Endometrial microvascular endothelial cells (primary cell): ENCODE measurements around the gene HBQ1. TPM values are rescaled to one million over a fixed set of nuclear protein-coding genes. Genes with fewer than 3 reads are reported as not detected.
"Not testable (repeated sequence)": the region's sequence is repeated elsewhere in the genome, so short reads cannot be mapped to it uniquely, and the experiment has no call there.

Experiments used
- in situ Hi-C: cut with HindIII; loops from 2 replicates; pipeline ENCODE4 v1.10.0; 2017; ENCODE audit warnings: low sequenced_read_pairs, low pct_unique_long_range_greater_than_20kb; ENCODE audit errors: inconsistent ontology term
- total RNA-seq: library from RNA; depleted of rRNA; stranded (reverse); fragments of >200 nt; gene quantifications from one replicate; pipeline ENCODE4 v1.2.3, GENCODE V29; 2015; ENCODE audit errors: inconsistent ontology term

The HBQ1 gene
- total RNA-seq, 1 donor from 2014 or later: not detected

DNA sequence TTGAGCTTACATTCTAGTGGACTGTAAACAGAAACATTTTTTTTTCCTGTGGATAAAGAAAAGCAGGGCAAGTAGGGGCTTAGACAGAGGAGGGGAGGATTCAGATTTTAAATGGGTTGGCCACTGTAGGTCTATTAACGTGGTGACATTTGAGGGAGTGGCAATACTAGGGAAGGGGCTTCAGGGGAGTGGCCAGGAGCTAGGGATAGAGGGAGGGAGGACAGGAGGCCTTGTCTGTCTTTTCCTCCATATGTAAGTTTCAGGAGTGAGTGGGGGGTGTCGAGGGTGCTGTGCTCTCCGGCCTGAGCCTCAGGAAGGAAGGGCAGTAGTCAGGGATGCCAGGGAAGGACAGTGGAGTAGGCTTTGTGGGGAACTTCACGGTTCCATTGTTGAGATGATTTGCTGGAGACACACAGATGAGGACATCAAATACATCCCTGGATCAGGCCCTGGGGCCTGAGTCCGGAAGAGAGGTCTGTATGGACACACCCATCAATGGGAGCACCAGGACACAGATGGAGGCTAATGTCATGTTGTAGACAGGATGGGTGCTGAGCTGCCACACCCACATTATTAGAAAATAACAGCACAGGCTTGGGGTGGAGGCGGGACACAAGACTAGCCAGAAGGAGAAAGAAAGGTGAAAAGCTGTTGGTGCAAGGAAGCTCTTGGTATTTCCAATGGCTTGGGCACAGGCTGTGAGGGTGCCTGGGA, 21.0 kb upstream of the HBQ1 start:
- in situ Hi-C loops: no loop called here

DNA sequence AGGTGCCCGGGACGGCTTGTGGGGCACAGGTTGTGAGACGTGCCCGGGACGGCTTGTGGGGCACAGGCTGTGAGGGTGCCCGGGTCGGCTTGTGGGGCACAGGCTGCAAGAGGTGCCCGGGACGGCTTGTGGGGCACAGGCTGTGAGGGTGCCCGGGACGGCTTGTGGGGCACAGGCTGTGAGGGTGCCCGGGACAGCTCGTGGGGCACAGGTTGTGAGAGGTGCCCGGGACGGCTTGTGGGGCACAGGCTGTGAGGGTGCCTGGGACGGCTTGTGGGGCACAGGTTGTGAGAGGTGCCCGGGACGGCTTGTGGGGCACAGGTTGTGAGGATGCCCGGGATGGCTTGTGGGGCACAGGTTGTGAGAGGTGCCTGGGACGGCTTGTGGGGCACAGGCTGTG, 20.0 kb upstream of the HBQ1 start:
- in situ Hi-C loops: not testable (repeated sequence)

DNA sequence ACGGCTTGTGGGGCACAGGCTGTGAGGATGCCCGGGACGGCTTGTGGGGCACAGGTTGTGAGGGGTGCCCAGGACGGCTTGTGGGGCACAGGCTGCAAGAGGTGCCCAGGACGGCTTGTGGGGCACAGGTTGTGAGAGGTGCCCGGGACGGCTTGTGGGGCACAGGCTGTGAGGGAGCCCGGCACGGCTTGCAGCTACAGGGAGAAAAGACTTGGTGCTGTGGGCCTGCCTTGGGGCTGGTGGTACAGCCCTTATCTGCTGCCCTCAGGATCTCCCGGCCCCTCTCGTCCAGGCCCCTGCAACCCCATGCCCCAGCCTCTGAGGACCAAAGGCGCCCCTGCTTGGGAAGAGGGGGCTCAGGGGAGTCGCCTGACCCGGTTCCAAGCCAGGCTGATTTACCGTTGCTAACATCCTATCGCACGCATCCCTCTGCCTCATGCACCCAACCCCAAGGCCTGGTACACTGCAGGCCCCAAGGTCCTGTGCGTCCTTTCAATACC, 19.5 kb upstream of the HBQ1 start:
- in situ Hi-C loops: no loop called here

DNA sequence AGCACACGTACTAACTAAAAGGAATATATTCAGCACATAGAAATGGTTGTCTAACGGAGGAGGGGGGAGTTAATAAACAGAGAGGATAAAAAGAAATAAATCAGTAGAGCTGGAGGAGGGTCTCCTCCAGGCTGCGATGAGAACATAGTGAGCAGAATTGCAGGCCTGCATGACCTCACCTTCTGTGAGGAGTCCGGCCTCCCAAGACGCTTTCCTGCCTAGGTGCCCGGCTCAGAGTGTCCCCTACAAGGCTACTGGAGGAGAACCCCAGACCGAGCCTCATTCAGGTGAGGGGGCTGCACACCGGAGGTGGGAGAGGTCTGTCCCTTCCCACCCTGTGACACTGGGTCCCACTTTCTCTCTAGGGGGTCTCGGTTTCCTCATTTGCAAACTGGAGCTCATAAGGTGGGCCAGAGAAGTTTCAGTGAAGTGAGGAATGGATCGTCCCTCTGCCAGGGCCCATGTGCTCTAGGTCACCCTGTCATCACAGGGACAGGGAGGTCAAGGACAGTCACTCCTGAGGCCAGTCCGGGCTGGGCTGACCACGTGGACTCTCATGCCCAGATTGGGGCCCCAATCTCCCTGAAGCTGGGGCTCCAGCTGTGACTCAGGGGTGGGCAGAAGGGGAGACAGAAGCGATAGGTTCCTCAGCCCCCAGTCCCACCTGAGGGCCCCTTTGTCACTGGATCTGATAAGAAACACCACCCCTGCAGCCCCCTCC, 17.8 kb upstream of the HBQ1 start:
- in situ Hi-C loops: no loop called here

DNA sequence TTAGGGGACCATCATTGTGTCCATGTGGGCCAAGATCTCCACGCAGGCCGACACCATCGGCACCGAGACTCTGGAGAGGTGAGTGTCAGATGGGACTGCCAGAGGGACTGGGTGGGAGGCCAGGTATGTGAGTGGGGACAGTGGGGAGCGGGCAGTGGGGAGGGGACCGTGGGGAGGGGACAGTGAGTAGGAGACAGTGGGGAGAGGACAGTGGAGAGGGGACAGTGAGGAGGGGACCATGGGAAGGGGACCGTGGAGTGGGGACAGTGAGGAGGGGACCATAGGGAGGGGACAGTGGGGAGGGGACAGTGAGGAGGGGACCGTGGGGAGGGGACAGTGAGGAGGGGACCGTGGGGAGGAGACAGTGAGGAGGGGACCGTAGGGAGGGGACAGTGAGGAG, 17.1 kb upstream of the HBQ1 start:
- in situ Hi-C loops: not testable (repeated sequence)

DNA sequence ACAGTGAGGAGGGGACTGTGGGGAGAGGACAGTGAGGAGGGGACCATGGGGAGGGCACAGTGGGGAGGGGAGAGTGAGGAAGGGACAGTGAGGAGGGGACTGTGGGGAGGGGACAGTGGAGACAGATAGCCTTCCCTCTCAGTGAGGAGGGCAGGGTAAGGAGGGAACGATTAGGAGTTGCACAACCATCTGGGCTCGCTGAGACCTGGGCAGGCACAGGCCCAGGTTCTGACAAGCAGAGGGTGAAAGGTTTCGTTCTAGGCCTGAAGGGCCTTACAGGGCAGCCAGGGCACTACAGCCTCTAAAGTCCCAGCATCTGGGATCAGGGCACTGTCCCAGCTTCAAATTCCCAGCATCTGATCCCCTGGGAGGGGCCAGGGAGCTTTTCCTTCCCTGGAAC, 16.6 kb upstream of the HBQ1 start:
- in situ Hi-C loops: not testable (repeated sequence)

DNA sequence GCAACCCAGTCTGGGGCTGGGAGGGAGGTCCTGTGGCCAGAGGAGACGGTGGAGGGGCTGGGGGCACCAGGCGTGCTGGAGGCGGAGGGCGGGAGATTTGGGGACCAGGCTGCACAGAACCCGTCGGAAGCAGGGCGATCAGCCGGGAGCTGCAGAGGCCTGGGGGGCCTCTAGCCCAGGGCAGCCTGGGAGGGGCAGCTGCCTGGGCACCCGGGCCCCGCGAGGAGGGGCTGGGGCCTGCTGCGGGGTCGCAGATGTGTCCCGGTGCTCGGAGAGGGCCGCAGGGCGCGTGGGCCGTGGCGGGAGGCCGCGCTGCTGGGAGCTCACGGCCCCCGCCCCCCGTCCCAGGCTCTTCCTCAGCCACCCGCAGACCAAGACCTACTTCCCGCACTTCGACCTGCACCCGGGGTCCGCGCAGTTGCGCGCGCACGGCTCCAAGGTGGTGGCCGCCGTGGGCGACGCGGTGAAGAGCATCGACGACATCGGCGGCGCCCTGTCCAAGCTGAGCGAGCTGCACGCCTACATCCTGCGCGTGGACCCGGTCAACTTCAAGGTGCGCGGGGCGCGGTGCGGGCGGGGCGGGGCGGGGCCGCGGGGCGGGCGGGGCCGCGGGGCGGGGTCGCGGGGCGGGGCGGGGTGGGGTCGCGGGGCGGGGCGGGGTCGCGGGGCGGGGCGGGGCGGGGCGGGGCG, 16.0 kb upstream of the HBQ1 start:
- in situ Hi-C loops: not testable (repeated sequence)

DNA sequence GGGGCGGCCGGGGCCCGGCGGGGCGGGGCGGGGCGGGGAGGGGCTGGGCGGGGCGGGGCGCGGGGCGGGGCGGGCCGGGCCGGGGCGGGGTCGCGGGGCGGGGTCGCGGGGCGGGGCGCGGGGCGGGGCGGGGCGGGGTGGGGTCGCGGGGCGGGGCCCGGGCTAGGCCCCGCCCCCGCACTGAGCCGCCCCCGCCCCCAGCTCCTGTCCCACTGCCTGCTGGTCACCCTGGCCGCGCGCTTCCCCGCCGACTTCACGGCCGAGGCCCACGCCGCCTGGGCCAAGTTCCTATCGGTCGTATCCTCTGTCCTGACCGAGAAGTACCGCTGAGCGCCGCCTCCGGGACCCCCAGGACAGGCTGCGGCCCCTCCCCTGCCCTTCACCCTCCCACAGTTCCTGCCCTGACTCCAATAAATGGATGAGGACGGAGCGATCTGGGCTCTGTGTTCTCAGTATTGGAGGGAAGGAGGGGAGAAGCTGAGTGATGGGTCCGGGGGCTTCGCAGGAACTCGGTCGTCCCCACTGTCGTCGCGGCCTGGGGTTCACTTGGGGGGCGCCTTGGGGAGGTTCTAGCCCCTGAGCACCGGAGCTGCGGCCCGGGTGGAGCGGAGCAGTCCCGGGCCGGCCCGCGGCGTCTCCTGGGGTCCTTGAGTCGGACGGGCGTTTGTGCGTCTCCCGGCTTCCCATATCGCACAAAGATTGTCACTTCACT, 15.3 kb upstream of the HBQ1 start:
- in situ Hi-C loops: no loop called here

DNA sequence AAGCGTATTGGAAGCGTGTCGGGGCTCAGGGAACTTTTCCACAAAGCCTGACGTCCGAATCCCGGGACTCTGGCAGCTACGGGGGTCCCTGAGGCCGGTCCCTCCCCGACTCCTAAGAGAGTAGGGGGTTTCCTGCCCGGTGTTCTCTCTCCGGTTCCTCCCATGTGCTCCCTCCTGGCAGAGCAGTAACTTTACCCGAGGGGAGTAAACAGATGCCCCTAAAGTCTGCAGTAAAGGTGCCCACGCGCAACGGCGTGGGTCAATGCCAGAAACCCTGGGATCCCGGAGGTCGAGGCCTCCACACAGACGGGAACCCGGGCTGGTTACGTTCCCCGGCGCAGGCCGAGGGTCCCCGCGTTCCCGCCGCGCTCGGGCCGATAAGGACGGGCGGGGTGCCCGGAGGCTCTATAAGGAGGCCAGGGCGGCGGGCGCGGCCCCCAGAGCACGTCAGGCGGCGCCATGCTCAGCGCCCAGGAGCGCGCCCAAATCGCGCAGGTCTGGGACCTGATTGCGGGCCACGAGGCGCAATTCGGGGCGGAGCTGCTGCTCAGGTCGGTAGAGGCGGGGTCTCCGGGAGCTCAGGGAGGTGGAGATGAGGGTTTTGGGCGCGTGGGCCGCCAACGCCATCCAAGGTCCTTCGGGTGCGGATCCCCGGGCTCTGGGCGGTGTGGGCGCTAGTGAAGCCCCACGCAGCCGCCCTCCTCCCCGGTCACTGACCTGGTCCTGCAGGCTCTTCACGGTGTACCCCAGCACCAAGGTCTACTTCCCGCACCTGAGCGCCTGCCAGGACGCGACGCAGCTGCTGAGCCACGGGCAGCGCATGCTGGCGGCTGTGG, 14.5 kb upstream of the HBQ1 start, which contains the start of gene HBM:
Gene HBM (plus strand): TSS at position 440 of the 836 bp plus-strand sequence. CDS start 20 bp downstream, at position 460.
- in situ Hi-C loops: no loop called here

DNA sequence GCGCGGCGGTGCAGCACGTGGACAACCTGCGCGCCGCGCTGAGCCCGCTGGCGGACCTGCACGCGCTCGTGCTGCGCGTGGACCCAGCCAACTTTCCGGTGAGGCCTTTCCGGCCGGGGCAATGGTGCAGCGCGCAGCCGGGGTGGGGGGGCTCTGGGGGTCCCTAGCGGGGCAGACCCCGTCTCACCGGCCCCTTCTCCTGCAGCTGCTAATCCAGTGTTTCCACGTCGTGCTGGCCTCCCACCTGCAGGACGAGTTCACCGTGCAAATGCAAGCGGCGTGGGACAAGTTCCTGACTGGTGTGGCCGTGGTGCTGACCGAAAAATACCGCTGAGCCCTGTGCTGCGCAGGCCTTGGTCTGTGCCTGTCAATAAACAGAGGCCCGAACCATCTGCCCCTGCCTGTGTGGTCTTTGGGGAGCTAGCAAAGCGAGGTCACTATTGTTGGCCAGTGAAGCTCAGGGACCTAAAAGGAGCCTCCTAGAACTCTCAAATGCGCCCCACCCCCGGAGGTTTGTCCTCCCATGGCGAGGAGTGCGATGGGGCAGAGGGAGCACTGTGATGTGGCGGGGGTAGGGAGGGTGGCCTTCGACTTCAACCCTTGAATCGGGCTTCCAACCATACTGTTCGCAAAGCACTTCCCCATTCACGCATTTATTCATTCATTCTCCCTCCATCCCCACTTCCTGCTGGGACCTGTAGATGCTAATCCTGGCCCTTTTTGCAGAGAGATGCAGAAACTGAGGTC, 13.7 kb upstream of the HBQ1 start:
- in situ Hi-C loops: no loop called here

DNA sequence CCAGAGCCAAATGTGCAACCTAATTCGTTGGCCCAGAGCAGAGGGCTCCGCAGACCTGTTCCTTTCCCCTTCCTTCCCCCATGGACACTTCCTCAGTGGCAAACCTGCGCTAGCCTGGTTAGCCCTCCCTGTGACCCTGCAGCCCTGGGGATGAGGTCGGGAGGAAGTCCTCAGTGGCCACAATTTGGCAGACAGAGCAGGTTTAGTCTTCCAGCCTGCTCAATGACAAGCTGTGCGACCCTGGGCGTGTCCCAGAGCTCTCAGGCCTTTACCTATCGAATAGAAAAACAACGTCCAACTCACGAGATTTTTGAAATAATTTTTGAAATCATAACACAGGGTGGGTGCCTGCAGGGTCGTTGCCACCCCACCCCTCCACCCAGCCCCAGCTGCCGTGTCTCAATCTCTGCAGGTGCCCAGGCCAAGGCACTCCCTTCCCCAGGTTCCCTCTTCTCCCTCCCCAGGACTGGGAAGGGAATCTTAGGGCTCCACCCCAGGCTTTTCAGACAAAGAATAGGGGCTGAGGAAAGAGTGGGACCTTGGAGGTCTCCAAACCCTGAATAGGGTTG, 13.1 kb upstream of the HBQ1 start:
- in situ Hi-C loops: no loop called here

DNA sequence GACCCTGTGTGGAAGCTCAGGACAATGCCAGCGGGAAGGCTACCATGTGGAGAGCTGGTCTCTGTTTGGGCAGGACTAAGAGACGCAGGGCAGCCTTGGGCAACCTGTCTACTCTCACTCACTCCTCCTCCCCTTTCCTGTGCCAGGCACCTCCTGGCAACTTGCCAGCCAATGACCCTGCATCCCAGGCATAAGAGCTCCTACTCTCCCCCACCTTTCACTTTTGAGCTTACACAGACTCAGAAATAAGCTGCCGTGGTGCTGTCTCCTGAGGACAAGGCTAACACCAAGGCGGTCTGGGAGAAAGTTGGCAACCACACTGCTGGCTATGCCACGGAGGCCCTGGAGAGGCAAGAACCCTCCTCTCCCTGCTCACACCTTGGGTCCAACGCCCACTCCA, 11.8 kb upstream of the HBQ1 start:
- in situ Hi-C loops: no loop called here

DNA sequence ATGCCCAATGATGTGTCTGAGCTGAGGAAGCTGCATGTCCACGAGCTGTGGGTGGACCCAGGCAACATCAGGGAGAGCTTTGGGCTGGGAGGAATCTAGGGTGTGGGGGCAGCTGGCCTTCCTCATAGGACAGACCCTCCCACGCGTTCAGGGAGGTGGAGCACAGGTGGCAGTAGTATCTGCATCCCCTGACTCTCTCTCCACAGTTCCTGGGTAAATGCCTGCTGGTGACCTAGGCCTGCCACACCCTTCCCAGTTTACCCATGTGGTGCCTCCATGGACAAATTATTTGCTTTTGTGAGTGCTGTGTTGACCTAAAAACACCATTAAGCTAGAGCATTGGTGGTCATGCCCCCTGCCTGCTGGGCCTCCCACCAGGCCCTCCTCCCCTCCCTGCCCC, 11.2 kb upstream of the HBQ1 start:
- in situ Hi-C loops: no loop called here

DNA sequence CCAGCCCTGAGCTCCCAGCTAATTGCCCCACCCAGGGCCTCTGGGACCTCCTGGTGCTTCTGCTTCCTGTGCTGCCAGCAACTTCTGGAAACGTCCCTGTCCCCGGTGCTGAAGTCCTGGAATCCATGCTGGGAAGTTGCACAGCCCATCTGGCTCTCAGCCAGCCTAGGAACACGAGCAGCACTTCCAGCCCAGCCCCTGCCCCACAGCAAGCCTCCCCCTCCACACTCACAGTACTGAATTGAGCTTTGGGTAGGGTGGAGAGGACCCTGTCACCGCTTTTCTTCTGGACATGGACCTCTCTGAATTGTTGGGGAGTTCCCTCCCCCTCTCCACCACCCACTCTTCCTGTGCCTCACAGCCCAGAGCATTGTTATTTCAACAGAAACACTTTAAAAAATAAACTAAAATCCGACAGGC, 10.2 kb upstream of the HBQ1 start:
- in situ Hi-C loops: not testable (repeated sequence)

DNA sequence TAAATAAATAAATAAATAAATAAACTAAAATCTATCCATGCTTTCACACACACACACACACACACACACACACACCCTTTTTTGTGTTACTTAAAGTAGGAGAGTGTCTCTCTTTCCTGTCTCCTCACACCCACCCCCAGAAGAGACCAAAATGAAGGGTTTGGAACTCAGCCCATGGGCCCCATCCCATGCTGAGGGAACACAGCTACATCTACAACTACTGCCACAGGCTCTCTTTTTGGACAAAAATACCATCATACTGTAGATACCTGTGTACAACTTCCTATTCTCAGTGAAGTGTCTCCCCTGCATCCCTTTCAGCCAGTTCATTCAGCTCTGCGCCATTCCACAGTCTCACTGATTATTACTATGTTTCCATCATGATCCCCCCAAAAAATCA, 9.5 kb upstream of the HBQ1 start:
- in situ Hi-C loops: no loop called here

DNA sequence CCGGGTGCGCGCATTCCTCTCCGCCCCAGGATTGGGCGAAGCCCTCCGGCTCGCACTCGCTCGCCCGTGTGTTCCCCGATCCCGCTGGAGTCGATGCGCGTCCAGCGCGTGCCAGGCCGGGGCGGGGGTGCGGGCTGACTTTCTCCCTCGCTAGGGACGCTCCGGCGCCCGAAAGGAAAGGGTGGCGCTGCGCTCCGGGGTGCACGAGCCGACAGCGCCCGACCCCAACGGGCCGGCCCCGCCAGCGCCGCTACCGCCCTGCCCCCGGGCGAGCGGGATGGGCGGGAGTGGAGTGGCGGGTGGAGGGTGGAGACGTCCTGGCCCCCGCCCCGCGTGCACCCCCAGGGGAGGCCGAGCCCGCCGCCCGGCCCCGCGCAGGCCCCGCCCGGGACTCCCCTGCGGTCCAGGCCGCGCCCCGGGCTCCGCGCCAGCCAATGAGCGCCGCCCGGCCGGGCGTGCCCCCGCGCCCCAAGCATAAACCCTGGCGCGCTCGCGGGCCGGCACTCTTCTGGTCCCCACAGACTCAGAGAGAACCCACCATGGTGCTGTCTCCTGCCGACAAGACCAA, 7.8 kb upstream of the HBQ1 start, which contains the start of gene HBA2:
Gene HBA2 (plus strand): TSS at position 503 of the 568 bp plus-strand sequence. CDS start 37 bp downstream, at position 540.
- in situ Hi-C loops: not testable (repeated sequence)
